Stimulated activated naive CD8-positive, alpha-beta T cell treated with anti-CD3 and anti-CD28 coated beads, Interleukin-15, Interleukin-2, amounts not matched to agents 100 U/mL and 50 U/mL, for 24 hours (primary cell): ENCODE data around the gene TCHHL1.
"Not testable (repeated sequence)": the region's sequence is repeated elsewhere in the genome, so short reads cannot be mapped to it uniquely, and the experiment has no call there.

Experiments used
- ATAC-seq: fragments of 150-1000 bp; cut with Tn5 transposase; one replicate; pipeline ENCODE4 v1.10.0; 2021
- DNase-seq: peaks from one replicate; pipeline ENCODE4 v3.0.0; 2021

Gene TCHHL1

DNA sequence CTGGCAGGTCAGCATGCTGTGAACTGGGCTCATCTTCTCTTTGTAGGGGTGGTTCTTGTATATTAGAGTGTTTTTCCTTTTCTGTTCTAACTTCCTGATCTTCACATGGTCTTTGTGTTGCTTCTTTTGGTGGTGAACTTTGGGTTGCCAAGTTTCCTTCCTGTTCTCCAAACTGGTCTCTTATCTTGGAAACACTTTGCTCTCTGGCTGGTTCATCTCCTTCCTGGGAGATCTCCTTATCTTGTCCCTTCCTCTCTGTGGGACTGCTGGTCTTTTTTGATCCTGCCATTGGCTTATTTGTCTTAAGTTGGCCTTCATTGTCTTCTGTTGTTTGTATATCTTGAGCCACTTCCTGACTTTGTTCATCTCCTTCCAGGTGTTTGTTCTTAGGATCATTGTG is 2.1 kb downstream of the TCHHL1 start:
- DNase-seq (no peak), ATAC-seq (no peak)

DNA sequence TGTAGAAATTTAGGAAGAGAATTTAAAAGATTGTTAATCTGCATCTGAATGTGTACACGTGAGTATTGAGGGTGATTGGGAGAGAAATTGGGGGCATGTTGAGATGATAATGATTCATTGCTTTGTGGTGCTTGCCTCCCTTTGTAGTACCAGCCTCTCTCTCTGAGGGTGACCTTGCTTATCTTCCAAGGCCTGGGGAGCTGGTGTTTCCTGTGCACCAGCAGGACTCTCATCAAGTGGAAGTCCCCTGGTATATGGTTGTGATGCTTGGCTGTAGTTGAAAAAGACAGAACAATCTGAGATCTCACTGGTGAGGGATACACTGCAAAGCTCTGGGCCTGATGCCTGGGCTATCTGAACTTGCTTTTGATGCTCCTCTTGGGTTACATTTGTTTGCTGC is 4.0 kb downstream of the TCHHL1 start:
- DNase-seq = no peak
- no peak for ATAC-seq

DNA sequence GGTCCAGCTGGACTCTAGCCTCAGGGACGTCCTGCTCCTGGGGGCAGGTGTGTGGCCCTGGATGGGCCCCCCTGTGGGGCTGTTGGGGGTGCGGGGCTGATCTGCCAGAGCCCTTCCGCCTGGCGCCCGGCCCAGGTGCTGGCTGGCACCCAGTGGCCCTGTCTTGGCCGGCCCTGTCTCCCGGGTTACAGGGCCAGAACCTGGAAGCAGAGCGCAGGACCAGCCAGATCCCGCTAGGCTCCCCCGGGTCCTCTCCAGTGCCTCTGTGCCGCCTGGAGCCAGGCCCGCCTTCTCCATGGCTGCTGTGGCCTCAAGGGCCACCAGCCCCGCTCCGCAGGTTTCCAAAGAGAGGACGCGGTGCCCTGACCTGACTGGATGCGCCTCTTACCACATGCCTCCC is 7.8 kb downstream of the TCHHL1 start:
- ATAC-seq, DNase-seq: not testable (repeated sequence)

DNA sequence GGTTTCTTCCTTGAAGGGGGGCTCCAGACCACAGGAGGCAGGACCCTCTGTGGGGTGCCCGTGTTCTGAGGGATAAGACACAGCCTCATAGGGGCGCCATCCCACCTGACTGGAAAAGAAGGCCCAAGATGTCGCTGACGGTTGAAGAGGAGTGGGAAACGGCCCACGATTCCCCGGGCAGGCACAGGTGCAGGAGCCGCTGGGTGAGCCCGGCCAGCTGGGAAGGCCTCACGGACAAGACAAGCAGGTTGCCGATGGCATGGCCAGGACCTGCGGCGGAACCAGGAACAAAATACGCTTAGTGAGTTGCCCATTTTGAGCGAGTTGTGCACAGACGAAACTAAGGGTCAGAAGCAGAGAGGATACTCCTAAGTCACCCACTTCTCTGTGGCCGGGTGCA is 8.4 kb downstream of the TCHHL1 start:
- ATAC-seq, DNase-seq: not testable (repeated sequence)

DNA sequence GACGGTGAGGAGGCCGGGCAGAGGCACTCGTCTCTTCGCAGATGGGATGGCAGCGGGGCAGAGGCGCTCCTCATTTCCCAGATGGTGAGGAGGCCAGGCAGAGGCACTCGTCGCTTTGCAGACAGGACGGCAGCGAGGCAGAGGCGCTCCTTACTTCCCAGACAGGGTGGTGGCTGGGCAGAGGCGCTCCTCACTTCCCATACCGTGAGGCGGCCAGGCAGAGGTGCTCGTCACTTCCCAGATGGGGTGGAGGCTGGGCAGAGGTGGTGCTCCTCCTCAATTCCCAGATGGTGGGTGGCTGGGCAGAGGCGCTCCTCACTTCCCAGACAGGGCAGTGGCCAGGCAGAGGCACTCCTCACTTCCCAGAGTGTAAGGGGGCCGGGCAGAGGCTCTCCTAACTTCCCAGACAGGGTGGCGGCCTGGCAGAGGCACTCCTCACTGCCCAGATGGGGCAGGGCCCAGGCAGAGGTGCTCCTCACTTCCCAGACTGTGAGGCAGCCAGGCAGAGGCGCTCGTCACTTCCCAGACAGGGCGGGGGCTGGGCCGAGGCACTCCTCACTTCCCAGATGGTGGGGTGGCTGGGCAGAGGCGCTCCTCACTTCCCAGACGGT is 9.9 kb downstream of the TCHHL1 start:
- DNase-seq (no peak), ATAC-seq (no peak)

DNA sequence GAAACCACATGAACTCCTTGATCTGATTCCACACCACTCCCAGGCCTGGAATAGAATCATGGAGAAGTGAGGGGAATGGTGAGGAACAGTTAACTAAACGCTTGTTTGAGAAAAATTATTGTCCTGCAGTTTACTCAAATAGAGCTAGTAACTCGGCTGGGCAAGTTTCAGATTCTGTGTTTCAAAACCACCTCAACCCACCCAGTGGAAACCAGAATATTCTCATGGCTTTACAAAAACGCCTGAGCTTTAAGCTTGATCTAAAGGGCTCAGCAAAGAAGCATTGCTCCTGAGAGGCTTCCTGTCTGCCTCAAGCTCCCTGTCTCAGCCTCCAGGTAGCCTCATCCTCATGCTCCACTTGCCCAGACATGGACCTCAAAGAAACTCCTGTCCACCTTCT is 16.6 kb downstream of the TCHHL1 start:
- ATAC-seq = no peak
- no peak for DNase-seq

DNA sequence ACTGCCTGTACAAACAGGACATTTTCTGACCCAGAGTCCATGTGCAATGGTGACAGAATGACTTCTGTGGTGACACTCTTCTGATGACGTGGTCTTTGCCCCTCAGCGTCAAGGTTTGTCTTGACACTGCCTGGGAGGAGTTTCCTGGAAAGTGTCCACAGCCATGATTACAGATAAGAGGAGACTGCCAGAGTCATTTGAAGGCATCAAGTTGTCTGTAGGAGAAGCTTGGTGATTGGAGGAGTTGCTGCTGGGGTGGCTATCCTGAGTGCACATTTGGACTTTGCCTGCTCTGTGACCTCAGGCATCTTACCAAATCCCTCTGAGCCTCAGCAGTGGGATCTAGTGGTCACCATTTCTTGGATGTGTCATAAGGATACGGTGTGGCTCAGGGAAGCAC is 17.7 kb downstream of the TCHHL1 start:
- ATAC-seq = no peak

DNA sequence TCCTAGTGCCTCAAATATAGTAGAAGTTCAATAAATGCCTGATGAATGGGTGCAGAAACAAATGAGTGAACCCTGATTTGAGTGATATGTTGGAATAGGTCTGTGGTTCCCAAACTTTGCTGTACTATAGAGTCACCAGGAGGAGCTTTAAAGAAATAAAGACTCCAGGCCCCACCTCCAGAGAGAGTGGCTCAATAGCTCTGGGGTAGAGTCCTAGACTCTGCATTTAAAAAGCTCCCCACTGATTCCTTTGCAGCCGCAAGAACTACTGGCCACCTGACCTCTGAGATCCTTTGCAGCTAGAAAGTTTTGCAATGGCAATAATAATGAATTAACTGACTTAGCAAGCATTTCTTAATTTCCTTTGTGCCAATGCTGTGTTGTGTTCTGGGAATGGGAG is 20.9 kb downstream of the TCHHL1 start:
- no peak for DNase-seq
- no peak for ATAC-seq

More for the DNA sequence above, 17.7 kb downstream of the TCHHL1 start:
- DNase-seq = no peak

DNA sequence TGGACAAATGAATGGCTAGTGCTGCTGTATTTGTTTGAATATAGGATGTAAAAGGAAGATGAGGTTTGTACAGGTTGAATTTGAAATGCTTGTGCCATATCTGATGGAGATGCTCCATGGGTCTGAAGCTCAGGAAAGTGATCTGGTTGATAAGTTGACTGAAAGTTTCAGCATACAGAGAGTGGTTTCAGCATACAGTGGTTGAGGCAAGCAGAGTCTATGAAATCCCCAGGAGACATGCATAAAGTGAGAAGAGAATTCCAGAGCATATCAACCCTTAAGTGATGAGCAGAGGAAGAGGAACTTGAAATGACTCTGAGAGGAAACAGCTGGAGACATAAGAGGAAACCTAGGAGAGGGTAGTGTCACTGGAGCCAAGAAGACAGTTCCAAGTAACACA is 21.7 kb downstream of the TCHHL1 start:
- no peak for ATAC-seq
- DNase-seq = no peak

DNA sequence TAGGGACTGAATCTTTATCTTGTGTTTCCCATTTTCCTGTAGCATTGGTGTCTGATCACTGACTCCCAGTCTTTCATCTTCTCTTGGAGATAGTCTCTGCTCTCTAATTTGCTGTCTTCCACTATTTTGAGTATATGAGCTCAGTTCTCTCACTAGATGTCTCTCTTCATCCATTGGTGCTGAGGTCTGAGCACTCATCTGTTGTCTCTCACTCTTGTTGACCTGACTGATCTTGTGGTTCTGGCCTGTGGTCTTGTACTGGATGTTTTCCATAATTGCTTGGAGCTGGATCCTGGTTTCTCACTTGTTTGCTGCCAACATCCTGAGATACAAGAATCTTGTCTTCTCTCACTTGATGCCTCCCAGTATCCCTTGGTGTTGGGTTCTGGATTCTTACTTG is 26.9 kb downstream of the TCHHL1 start:
- DNase-seq (no peak), ATAC-seq (no peak)

DNA sequence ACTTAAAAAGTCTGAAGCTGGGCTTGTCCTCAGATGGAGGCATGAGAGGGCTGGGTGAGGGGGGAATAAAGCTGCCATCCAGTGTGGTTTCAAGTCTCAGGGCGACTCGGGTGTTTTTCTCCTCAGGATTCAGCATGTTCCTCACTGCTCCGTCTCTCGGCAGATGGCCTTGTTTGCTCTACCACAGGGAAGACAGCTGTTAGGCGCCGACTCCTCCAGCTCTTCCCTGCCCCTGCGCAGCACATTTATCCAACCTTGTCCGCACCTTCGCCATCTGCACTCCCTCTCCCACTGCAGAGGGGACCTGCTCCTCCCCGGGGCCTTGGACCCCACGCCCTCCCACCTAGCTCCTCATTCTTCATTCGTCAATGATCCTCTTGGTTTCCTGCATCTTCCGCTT is 35.5 kb downstream of the TCHHL1 start:
- DNase-seq (no peak), ATAC-seq (no peak)

DNA sequence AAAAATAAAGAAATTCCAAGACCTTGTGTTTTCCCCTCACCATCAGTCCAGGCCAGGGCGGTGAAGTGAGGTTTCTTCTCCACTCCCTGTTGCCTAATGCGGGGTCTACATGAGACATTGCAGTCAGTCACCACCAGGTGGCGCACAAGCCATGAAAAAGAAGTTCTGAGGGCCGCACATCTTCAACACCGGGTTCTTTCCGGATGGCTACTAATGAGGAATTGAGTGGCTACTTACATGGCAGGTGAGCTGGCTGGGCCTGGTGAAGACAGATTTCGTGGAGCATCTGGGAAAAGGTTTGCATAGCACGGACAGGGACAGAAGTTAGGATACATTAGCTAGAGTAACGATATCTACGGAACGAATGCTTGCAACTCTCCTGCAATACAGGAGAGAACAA is 36.3 kb downstream of the TCHHL1 start:
- ATAC-seq (no peak), DNase-seq (peak; percentile 88)

DNA sequence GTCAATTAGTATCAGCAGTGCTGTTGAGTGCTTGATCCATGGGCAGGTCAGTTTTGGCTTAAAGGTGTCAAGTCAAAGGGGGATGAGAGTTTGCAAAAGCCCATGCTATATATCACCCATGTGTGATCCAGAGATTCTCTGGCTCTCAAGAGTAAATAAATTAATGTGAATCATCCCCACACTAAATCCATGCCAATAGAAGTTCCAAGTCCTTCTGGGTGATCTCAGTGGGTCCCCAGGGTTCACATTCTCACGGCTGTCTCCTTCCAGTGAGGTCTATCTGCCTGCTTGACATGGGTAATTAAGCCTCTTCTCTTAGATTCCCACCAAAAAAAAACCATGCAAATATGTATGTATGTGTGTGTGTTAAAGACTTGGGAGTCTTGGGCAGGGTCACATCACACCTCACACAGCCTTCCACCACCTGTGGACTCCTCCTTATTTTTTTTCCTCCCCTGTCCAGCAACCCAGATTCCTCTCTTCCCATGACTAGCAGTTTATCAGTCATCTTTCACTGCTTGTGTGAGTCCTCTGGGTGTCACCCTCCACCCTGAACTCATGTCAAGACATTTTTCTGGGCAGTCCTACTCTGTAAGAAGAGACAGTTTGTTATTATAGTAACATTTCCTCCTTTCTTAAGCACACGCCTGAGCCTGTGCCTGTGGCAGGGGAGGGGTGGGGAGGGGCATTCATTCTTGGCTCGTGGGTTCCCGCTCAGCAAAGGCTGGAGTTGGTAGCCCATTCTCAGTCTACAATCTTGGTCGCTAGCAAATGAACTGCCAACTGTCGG is 37.8 kb downstream of the TCHHL1 start:
- ATAC-seq (no peak), DNase-seq (no peak)

DNA sequence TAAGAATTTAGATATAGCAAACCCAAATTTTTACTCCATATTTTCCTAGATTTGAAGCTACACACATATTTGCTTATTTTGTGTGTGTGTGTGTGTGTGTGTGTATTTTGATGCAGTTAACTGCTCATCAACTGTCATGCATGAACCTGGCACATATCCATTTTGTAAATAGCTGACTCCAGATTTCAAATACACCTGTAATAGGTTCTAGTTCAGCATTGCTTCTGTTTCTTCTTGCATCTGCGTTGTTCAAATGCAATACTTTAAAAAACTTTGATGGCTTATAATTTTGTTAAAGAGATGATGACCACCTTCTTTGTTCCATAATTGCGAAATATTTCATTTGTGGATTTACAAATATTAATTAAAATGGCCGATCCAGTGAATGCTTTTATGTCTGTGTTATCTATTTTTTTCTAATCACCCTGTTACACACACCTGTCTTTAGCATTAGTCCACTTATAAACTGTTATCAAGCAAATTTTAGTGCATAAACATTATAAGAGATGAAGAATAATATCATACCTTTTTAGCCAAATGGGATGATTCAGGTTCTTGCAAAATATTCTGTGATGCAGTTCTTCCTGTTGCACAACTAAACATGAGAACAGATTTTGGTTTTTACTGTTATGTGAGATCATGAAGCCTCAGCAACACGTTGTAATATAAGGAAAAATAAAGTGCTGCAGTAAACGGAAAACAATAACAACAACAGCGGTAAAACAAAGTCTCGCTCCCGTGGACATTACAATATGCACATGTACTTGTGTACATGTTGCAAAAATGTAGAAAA is 39.4 kb downstream of the TCHHL1 start:
- no peak for ATAC-seq
- DNase-seq = no peak

DNA sequence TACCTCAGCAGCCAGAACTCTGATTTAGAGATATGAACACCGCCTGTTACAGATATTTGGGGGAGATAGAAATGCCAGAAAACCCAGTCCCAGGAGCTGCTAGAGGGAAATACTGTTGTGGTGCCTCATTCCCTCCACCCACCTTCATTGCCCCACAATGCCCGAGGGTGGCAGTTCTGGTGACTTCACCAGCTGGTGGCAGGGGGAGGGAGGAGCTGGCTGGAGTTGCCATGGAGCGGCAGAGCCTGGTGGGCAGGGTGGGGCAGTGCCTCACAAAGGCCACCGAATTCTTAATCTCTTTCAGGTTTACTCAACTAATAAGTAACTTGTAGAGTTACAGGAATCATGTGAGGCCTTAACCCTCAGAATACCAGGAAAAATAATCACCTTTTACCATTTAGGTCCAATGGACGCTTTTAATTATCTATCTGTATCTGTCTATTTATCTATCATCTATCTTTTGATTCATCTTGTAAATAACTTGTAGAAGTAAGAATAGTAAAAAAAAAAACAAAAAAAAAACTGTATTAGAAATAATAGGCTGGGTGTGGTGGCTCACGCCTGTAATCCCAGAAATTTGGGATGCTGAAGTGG is 40.4 kb downstream of the TCHHL1 start:
- DNase-seq = peak; percentile 80
- peak; percentile 65 for ATAC-seq

DNA sequence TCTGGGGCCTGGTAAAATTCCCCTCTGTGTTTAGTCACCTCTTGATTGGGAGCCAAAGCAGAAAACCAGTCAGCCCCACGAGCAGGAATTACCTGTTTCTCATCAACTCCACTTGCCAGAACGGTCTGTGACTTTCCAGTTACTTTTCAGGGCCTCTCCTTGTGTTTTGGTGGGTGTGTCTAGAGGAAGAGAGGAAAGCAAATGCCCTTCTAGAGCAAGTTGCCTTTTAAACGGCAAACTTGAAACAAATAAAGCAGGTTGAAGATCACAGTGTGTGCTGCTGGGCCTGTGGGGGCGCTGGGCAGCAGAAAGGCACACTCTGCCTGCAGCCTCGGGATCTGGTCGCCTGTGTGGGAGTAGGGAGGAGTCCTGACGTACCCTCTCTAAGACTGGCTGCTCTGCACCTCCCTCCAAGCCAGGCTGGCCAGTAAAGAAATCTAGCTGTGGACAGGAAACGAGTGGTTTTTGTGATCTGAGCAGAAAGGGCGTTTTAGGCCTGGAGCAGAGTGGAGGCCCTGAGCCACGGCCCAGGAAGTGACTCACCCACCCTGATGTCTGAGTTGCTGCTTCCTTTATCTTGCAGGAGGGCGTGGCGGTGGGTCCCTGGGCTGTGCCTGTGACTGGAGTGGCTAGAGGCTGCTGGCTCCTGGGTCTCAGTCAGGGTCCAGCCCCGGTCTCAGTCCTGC is 41.0 kb downstream of the TCHHL1 start:
- peak; percentile 96 for ATAC-seq
- DNase-seq = peak; percentile 89

DNA sequence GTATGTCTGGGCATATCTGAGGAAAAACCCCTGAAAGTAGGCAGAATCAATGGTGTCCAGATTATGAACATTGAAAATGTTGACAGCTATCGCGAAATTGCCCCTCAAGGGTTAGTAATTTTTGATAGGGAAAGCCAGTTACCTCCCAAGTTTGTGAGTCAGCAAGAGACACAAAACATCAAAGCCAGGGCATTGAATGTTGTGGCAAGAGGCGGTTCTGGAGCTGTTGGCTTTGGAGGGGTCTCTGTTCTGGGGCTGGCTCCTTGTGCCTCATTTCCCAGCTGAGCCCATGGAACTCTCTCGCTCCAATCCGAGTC is 41.5 kb downstream of the TCHHL1 start:
- DNase-seq (no peak), ATAC-seq (no peak)

DNA sequence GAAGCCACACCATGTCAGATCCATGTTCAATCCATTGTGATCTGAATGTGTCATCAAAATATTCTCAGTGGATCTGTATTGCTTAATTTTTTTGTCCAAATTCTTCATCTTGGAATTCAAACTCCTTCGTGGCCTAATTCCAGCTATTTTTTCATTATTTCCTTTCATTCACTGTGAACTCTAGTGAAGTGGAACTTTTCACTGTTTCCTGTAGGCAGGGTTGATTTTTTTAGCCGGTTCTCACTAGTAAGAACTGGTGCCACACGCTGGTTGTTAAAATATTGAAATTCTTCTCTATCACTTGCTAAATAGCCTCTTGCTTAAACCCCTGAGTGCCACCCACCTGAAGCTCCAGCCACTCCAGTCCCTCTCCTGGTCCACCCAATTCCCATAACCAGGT is 44.5 kb downstream of the TCHHL1 start:
- DNase-seq (no peak), ATAC-seq (no peak)

DNA sequence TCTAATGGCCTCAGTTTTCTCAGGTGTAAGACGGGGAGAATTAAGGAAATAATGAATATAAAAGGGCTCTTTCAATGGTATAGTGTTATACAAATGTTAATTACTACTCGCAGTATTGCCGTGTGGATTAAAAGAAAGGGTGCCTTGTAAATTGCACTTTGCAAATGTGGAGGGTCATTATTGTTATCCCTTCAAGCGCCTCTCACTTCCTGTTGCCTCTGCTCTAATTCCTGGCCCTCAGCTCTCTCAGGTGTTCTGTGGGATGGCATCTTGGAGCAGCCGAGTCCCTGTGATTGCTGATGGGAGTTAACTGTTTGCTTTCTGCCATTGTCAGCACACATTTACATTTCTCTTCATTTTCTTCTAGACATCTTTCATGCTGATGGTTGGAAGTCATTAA is 45.0 kb downstream of the TCHHL1 start:
- DNase-seq (no peak), ATAC-seq (no peak)

DNA sequence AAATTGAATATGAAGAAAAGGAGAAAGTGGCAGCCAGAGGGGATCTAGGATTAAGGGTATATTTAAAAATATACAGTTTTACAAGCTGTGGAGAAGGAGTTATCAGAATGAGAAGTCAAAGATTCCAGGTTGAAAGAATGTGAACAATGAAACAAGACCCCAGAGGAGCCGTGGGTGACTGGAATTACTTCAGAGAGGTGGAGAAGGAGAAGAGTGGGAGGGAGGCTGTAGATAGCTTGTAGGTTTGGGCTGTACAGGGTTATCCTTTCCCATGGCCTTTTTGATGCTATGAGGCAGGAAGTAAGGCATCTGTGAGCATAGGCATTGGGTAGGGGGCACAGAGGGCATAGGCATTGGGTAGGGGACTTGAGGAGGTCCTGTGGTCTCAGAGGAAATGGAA is 46.8 kb downstream of the TCHHL1 start:
- DNase-seq = no peak
- no peak for ATAC-seq

DNA sequence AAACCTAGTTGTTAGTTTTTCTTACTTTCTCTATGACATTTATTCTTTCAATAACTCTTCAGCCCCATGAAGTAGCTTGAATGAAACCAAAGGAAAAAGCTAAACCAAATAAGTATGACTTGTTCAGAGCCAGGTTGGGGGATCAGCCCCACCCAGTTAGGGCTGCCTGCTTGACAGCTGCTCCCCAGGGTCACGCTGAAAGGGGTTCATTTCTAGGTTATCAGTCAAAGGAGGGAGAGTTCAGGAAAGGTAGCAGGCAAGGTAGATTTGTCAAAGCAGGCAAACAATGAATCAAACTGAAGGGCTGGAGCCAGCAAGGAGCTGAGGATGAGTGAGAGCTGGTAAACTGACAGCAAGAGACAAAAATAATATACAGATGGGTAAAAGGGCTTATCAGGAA is 49.0 kb downstream of the TCHHL1 start:
- DNase-seq (no peak), ATAC-seq (no peak)

DNA sequence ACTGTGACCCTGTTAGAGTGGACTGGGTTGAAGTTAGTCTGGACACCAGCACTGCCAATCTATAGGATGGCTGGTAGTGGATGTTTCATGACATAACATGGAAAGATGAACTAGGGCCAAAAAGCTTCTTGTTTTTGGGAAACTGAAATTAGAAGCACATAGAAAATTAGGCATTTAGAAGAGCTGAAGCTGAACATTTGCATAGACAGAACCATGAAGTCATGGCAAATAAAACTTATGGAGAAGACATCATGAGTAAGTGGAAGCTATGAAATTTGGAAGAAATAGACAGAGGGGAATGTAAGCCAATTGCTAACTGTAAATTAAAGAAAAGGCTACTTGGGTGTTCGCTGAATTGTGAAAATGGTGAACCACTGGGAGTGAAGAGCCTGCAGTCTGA is 49.4 kb downstream of the TCHHL1 start:
- ATAC-seq (no peak), DNase-seq (no peak)

DNA sequence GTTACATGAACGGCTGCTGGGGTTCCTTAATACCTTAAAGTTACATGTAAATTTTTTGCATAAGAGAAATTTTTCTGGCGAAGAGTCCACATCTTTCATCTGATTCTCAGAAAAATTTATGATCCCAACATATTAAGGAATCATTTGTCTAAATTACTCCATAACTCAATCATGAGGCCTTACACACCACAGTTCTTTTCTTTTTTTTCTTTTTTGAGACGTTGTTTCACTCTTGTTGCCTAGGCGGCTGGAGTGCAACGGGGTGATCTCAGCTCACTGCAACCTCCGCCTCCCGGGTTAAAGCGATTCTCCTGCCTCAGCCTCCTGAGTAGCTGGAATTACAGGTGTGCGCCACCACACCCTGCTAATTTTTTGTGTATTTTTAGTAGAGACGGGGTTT is 50.0 kb downstream of the TCHHL1 start:
- no peak for ATAC-seq

More for the DNA sequence above, 50.0 kb downstream of the TCHHL1 start:
- DNase-seq = no peak
